ENCODE measurements around the gene GOLGA2.

DNA sequence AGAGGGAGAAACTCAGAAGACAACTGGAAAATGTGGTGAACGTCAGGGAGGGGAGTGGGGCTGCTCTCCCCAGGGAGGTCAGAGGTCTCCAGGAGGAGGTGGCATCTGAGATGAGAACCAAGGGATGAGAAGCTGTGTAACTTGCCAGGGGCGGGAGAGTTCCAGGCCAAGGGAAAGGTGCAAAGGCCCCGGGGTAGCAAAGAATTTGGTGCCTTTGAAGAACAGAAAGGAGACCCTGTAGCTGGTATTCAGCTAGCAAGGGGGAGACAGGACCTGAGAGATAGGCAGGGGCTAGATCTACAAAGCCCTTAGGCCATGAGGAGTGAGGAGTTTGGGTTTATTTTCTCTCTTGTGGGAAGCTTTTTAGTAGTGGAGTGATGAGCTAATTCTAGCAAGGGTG, 69.3 kb downstream of the GOLGA2 start:
- TF ChIP-seq GATA2 (IDR thresholded peaks at IDR 0.05; ENCODE audit: low read depth, low read length) (no peak), GATA3 (IDR thresholded peaks at IDR 0.05; ENCODE audit: low read depth, low read length) (no peak)
